Dedifferentiated amniotic fluid mesenchymal stem cell (primary cell): Measurements from ENCODE around the gene PLA2G12B.
"Not testable (repeated sequence)": the region's sequence is repeated elsewhere in the genome, so short reads cannot be mapped to it uniquely, and the experiment has no call there.

Source experiments
- DNase-seq: peaks from one replicate; pipeline ENCODE4 v3.0.0-alpha.2; 2016; ENCODE audit errors: extremely low spot score

Gene PLA2G12B

DNA sequence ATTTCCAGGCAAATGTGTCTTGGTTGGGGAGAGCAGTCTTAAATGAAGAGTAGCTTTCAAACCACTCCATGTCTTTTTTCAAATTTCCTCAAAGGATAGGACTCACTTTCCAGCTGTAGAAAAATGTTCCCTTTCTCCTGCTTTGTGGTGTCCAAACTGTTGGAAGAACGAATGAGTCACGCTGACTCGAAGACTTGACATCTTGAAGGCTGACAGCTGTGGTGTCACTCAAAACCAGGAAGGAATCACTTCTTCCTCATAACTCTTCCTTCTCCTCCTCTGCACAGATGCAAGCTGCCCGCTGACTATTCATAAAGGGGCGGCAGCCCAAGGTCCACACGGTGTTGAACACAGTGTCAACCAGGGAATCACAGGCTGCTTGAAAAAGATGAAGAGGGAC, 19.2 kb downstream of the PLA2G12B start:
- no peak for DNase-seq

DNA sequence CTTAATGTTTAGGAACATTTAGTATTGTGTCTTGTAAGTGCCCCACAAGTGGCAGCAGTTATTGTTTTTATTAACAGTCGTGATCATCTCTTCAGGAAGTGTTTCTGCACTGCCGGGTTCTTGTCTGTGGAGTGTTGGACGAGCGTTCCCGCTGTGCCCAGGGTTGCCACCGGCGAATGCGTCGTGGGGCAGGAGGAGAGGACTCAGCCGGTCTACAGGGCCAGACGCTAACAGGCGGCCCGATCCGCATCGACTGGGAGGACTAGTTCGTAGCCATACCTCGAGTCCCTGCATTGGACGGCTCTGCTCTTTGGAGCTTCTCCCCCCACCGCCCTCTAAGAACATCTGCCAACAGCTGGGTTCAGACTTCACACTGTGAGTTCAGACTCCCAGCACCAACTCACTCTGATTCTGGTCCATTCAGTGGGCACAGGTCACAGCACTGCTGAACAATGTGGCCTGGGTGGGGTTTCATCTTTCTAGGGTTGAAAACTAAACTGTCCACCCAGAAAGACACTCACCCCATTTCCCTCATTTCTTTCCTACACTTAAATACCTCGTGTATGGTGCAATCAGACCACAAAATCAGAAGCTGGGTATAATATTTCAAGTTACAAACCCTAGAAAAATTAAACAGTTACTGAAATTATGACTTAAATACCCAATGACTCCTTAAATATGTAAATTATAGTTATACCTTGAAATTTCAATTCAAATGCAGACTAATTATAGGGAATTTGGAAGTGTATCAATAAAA, 22.2 kb downstream of the PLA2G12B start:
- DNase-seq = no peak

DNA sequence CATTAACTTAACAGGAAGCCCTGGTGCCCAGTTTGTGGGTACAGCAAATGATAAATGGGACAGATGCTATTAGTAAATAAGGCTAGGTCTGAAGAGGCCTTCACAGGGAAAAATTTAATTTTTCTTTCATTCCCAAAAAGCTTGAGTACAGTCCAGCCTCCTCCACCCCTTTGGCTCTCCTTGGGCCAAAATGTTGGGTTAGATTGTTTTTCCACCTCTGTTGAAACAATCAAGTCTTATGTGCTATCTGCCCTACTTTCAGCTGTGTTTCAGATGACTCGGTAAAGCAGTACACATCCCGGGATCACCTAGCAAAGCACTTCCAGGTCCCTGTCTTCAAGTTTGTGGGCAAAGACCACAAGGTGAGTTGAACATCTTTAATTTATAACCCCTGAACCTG, 24.3 kb downstream of the PLA2G12B start:
- DNase-seq = no peak

DNA sequence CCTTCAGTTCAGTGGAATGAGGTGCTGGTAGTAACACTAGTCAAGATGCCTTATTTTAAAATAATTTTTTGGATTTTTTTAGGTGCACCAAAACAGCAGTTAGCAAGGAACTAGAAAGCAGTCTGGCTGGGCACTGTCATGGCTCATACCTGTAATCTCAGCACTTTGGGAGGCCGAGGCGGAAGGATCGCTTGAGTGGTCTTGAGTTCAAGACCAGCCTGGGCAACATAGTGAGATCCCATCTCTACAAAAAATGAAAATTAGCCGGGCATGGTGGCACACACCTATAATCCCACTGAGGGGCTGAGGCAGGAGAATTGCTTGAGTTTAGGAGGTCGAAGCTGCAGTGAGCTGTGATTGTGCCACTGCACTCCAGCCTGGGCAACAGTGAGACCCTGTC, 25.8 kb downstream of the PLA2G12B start:
- DNase-seq = no peak

DNA sequence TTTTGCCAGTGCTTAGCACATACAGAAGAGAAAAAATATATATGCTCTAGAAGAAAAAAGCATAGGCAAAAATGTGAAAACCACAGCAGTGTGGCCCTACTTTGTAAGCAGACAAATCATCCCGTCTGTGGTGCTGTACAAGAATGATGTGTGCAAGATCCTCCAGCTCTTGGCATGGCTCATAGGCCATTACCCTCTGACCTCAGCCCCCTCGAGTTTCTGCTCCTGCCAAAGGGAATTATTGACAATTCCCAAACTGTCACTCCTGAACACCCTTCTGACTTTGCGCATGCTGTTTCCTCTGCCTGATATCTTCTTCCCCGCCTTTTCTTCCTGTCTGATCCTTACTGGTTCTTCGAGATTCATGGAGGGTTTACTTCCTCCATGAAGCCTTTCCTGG, 27.1 kb downstream of the PLA2G12B start:
- no peak for DNase-seq

DNA sequence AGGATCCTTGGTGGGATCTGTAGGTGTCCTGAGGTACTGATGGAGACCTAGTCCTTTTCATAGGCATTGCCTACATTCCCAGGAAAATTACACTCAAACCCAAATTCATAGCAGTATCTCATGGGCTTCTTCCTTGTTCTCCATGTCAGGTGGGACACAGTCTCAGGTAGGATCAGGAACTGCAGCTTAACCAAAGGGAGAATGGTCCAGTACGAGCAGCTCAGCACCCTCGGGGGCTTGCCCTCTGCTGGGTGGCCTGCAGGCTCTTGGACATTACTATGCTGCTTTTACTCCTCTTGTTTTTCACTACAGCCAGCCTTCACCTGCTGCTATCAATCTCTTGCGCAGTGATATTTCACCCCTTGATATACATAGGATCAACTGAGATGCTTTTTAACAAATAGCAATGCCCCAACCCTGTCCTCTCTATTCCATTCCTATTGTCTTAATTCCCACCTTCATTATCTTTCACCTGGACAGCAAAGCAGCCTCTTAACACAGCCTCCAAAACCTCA, 28.6 kb downstream of the PLA2G12B start:
- no peak for DNase-seq

DNA sequence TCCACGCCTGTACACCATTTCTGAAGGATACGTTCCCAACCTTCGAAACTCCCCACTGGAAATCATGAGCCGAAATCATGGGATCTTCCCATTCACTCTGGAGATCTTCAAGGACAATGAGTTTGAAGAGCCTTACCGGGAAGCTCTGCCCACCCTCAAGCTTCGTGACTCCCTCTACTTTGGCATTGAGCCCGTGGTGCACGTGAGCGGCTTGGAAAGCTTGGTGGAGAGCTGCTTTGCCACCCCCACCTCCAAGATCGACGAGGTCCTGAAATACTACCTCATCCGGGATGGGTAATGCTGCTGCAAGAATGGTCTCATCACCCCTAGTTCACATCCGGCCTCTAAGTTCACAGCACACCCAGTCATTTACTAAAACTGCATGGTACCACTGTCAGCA, 30.3 kb downstream of the PLA2G12B start:
- DNase-seq = no peak

DNA sequence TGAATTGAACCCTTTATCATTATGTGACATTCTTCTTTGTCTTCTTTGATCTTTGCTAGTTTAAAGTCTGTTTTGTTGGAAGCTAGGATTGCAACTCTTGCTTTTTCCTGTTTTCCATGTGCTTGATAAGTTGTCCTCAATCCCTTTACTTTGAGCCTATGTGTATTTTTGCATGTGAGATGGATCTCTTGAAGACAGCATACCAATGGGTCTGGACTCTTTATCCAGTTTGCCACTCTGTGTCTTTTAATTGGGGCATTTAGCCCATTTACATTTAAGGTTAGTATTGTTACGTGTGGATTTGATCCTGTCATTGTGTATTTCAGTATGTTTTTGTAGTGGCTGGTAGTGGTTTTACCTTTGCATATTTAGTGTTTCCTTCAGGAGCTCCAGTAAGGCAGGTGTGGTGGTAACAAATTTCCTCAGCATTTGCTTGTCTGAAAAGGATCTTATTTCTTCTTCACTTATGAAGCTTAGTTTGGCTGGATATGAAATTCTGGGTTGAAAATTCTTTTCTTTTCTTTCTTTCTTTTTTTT, 33.4 kb downstream of the PLA2G12B start:
- DNase-seq = not testable (repeated sequence)

DNA sequence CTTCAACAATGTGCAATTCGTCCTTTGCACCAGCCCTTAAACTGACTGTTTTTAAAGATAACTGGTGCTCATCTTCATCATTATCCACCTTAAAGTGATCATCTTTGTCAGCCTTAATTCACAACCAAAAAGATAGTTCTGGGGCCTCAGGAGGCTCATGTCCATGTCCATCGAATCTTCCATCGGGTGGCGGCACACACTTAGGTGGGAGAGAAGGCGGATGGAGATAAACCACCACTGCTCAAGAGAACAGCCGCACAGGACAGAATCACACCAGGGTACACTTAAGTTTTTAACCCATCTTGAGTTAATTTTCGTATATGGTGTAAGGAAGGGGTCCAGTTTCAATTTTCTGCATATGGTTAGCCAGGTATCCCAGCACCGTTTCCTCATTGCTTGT, 36.3 kb downstream of the PLA2G12B start:
- no peak for DNase-seq

DNA sequence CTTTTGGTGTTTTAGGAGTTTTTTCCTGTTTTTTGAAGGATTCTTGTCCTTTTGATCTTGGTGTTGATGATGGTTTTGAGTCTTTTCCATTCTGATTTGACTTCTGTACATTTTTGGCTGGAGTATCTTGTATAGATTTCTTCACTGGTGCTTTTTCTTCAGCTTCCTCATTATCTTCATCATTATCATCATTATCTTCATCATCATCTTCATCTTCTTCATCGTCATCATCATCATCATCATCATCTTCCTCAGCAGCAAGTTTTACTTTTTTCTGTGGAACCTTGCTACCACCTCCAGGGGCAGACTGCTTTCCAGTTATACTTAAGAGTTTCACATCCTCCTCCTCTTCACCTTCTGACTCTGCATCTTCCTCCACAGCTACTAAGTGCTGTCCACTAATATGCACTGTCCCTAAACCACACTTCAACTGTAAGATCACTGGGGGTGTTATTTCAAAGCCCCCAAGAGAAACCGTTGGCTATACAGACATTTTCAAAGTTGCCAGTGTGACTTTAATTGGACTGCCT, 36.7 kb downstream of the PLA2G12B start:
- DNase-seq = not testable (repeated sequence)

DNA sequence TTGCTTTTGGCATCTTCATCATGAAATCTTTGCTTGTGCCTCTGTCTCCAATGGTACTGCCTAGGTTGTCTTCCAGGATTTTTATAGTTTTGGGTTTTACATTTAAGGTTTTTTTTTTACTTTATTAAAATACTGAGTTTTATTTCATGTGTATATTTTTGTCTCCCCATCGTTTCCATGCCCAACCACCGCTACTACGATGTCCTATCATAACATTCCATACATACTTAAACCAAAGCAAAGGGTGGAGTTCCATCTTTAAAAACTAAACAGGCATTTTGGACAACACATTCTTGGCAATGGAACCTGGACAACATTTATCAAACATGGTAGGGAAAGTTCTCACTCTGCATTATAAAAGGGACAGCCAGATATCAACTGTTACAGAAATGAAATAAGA, 37.4 kb downstream of the PLA2G12B start:
- not testable (repeated sequence) for DNase-seq

DNA sequence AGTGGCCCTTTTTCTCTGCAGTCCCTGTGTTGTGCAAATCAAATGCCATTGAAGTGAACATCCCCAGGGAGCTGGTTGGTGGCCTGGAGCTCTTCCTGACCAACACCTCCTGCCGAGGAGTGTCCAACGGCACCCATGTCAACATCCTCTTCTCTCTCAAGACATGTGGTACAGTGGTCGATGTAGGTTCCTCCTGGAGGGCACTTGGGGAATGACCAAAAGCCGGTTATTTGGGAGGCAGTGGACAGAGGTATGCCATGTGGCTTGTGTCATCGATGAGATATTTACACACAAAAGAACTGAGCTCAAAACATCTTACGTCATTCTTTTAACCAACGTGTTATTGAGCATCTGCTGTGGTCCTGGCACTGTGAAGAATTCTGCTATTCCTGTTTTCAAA, 41.3 kb downstream of the PLA2G12B start:
- DNase-seq = no peak

DNA sequence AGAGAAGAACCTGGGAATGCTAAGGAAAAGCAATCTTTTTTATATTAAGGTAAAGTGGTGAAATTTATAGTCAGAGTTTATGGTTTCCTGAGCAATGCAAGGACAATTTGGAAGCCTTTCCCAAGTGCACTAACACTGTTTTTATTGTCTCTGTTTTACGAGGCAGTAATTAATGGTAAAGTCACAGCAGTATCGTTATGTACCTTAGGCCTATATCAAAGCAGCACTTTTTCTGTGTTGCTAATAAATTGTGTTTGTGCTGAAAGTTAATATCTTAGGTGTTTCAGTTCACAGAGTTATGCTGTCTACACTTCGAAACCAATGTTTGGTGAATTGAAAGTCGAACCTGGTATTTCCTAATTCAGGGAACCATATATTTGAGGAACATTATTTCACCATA, 41.9 kb downstream of the PLA2G12B start:
- DNase-seq = no peak

DNA sequence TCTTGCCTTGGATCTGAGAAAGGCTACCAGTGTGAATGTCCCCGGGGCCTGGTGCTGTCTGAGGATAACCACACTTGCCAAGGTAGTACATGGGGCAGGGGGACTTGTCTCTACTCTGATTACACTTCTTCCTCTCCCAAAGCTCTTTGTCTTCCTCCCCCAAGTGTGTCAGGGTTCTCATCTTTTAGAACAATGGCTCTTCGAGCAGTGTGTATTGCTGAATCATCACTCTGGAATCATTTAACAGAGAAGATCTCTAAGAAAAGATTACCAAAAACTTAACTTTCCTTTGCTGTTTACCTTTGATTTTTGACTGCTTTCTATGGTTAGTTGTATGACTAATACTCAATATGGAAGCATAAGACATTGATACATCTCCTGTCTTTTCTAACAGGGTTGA, 42.8 kb downstream of the PLA2G12B start:
- no peak for DNase-seq

DNA sequence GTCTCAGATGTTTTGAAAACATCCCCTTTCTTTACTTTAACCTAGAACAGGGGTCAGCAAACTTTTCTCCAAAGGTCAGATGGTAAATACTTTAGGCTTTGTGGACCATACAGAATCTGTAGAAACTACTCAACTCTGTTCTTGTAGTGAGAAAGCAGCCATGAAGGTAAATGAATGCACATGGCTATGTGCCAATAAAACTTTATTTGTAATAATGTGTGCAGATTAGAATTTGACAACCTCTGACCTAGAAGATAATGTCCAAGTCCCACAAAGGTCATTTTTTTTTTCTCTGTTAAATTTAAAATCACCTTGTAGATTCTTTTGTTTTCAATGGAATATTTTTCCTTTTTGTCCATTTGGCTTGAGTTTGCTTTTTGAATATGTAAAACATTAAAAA, 43.9 kb downstream of the PLA2G12B start:
- no peak for DNase-seq

DNA sequence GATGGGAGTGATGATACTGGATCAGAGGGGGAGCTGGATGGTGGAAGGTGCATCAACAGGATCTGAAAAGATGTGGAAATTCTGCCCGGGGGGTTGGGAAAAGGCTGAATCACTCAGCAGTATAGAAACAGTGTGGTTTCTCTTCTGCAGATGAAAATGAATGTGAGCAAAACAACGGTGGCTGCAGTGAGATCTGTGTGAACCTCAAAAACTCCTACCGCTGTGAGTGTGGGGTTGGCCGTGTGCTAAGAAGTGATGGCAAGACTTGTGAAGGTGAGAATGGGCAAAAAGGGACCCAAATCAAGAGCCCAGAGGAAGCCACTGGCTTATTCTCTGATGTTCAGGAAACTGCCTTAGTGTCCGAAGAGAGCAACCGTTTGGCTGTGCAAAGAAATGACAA, 48.2 kb downstream of the PLA2G12B start:
- DNase-seq = no peak

DNA sequence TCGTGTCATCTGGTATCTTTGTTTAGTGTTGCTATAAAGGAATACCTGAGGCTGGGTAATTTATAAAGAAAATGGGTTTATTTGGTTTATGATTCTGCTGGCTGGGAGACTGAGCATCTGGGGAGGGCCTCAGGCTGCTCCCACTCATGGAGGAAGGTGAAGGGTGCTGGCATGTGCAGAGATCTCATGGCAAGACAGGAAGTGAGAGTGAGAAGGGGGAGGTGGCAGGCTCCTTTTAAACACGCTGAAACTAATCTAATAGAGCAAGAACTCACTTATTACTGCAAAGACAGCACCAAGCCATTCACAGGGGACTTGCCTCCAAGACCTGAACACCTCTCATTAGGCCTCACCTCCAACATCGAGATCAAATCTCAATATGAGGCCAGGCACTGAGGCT, 49.8 kb downstream of the PLA2G12B start:
- no peak for DNase-seq

DNA sequence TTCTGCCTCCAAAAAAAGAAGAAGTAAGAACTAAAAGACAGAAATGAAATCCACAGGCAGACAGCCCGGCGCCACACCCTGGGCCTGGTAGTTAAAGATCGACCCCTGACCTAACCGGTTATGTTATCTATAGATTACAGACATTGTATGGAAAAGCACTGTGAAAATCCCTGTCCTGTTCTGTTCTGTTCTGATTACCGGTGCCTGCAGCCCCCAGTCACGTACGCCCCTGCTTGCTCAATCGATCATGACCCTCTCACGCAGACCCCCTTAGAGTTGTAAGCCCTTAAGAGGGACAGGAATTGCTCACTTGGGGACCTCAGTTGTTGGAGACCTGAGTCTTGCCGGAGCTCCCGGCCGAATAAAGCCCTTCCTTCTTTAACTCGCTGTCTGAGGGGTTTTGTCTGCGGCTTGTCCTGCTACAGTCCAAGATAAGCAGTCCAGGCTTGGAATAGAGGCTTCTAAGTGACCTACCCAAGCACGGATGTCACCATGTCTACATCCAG, 50.6 kb downstream of the PLA2G12B start:
- DNase-seq = not testable (repeated sequence)

DNA sequence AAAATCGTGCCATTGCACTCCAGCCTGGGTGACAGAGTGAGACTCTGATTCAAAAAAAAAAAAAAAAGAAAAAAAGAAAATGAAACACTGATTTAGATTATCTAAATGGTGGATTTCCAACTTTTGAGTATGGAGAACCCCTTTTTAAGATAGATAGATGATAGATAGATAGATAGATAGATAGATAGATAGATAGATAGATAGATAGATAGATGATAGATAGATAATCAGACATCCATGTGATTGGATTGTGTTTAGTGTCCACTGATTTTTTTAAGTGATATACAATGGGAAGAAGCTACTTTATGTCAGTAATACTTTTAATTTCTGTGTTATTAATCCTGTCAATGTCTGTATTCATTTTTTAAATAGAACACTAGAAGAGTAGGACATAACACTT, 55.1 kb downstream of the PLA2G12B start:
- DNase-seq = no peak

DNA sequence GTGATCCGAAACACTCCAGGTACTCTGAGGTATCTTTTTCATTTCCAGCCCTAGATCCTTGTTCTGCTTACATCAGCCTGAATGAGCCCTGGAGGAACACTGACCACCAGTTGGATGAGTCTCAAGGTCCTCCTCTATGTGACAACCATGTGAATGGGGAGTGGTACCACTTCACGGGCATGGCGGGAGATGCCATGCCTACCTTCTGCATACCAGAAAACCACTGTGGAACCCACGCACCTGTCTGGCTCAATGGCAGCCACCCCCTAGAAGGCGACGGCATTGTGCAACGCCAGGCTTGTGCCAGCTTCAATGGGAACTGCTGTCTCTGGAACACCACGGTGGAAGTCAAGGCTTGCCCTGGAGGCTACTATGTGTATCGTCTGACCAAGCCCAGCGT, 56.0 kb downstream of the PLA2G12B start:
- no peak for DNase-seq

DNA sequence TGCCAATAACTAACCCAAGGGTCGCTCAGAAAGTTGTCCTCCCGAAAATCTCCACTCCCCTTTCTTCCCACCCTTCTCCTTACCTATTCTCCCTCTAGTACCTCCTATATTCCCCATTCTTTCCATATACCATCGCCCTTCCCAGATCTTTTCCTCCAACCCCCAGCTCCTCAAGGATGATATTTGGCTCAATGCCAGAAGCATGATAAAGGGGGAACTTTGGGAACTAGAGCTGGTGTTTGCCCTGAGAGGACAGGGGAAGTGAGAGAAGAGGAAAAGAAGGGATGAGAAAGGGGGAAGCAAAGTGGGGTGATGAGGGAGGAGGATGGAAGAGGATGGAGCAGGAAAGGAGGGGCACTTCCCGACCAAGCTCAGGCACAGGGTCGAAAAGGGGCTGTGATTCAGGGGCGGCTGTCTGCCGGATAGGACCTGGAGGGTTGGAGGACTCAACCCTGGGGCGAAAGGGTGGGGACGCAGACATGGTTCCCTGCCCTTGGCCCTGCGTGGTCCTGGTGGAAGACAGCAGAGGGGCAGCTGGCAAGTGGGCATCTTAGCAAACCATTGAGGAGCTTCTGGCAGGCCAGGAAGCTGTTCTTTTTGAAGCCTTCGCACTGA, 59.3 kb downstream of the PLA2G12B start:
- DNase-seq = no peak

DNA sequence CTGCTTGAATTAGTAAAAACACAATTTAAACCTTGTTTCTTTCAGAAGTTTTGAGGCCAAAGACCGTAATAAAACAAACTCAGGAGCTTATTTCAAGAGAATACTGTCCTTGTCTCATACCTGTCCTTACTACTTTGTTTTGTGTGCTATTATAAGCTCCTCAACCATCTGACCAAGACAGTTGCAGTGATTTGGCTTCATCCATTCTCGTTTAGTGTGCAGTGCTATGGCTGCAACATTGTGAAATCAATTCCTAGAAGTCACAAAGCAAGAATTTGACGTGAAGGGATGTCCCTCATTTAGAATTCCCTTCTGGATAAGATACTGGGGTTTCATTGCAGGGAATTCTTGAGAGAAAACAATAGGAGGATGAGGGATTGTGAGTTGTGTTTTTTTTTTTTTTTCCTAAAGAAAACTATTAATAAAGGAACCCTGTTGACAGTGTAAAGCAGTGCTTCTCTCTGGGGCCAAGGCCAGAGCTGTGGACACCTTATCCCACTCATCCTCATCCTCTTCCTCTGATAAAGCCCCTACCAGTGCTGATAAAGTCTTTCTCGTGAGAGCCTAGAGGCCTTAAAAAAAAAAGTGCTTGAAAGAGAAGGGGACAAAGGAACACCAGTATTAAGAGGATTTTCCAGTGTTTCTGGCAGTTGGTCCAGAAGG, 61.3 kb downstream of the PLA2G12B start, which contains the start of gene OIT3:
Gene OIT3, plus strand, starts transcription at position 604 of the 663 bp plus-strand sequence. CDS start 60 bp downstream, outside the sequence.
- DNase-seq = no peak
